Gastrocnemius medialis (tissue), 4 donors: ENCODE results near the gene BDNF.

Experiments
- CTCF ChIP-seq, 5 experiments: fragments of 450-650 bp in 3 of 5; fragments of 200-600 bp in 2 of 5; sonication (generic) in 2 of 5; IDR thresholded peaks in 4 of 5; conservative IDR thresholded peaks in 1 of 5; 1 replicate in 4 of 5; 2 replicates in 1 of 5; pipeline ENCODE4 v1.5.1; 2016 to 2019; ENCODE audit warnings: antibody characterized with exemption in 5 of 5, mild to moderate bottlenecking in 3 of 5, moderate library complexity in 3 of 5
- POLR2A ChIP-seq, 2 donors: fragments of 450-650 bp; IDR thresholded peaks; one replicate each; pipeline ENCODE4 v1.6.1; 2017; ENCODE audit warnings: antibody characterized with exemption in 2 of 2, mild to moderate bottlenecking in 2 of 2, moderate library complexity in 2 of 2

- TF ChIP-seq POLR2A (IDR thresholded peaks at IDR 0.05) (no peak), CTCF (IDR thresholded peaks at IDR 0.05 in 4 of 5, conservative IDR thresholded peaks at IDR 0.05 in 1 of 5) (no peak)
Observed at GRCh38 chr11:27688076-27688475, 12.2 kb downstream of the BDNF start.
